Stromal cell of bone marrow (primary cell): ENCODE measurements around the gene KCNJ13.
"Not testable (repeated sequence)": the region's sequence is repeated elsewhere in the genome, so short reads cannot be mapped to it uniquely, and the experiment has no call there.

Experiments
- DNase-seq: peaks from one replicate; pipeline ENCODE4 v3.0.0-alpha.2; 2012; ENCODE audit warnings: low read depth

The KCNJ13 gene

DNA sequence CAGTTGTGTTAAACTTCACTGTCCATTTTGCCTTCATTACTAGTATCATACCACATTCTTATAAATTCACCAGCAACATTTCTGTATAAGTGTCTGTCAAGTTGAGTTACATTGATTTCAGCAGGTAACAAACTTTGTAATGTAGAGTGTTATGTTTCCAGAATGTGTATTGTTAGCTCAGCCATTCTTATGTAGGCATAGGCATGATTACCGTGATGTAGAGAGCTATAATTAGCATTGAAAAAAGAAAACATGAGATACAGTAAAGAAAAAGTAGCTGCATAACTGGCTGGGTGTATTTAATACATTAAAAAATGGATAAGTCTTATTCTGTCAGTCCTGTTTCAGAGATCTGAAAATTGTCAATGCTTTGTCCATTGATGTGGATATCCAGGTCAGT is 8.5 kb downstream of the KCNJ13 start:
- no peak for DNase-seq

DNA sequence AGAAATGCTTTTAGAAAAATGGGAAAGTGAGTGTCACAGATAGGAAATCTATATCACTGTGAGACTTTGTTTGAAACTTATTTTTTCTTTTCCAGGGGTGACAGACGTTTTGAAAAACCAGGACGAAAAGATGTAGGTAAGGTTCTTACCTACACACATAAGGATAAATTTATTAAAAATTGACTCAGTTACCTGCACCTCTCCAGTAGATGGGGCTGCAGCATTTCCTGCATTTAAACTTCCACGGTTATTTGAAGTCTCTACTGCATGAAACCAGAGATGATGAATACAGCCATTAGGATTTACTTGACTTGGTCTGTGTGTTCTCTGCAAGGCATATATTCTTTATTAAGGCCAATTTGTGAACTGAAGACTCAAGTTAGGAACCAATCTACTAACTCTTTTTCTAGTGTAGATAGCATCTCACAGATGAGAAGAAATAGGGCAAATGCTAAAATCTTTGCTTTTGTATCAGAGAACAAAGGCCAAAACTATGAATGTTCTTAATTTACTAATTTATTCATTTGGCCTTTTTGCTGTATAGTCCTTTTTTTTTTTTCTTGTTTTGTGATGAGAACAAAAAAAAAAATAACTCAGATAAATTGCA is 15.0 kb downstream of the KCNJ13 start:
- DNase-seq: no peak

DNA sequence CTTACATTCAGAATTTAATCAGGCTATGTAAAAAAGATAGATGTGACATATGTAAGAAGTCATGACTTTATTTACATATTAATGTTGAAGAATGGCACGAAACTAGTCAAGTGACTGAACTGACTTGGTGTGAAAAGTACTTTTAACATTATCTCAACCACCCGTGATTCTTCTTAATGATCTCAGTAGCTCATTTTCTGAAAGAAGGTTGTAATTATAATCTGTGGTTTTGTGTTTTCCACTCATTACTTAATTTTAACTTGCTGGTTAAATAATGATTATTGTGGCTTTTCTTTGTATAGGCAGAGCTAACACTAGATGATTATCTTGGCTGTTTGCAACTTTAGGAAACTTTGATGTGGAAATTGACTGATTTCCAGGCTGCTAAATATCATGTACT is 18.5 kb downstream of the KCNJ13 start:
- no peak for DNase-seq

DNA sequence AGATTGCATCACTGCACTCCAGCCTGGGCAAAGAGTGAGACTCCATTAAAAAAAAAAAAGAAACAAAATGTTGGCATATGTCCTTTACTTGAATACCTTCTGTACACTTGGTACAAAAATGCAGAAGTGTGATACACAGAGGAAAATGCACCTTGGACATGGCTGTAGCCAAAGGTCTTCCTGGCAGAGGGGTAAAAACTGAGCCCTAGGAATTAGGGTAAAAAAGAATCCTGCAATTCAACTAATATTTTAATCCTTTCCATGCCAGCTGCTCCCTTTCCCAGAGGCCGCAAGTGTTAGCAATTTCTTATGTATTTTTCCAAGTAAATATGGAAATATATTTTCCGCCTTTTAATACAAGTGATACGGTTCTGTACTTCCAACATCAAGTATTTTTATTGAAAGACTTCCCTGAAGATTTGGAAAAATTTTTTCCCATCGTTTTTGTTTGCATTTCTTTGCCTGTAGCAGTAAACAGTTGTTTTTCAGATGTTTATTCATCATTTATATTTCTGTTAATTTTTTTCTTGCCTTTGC is 26.2 kb downstream of the KCNJ13 start:
- DNase-seq: no peak

DNA sequence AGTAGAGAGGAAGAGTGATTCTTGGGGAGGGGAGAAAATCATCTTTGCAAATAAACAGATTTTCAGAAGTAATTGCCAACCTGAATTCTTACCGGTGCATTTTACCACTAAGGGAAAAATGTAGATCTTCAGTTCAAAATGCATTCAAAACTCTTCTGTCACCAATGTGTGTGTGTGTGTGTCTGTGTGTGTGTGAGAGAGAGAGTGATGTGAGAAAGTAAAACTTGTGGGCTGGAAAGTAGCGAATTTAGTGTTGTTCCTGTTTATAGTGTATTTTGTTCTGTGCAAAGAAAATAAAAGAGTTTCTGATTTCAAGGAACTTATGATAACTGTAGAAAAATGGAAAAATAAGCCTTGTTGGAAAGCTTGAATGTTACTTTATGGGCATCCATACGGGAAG is 27.0 kb downstream of the KCNJ13 start:
- no peak for DNase-seq

DNA sequence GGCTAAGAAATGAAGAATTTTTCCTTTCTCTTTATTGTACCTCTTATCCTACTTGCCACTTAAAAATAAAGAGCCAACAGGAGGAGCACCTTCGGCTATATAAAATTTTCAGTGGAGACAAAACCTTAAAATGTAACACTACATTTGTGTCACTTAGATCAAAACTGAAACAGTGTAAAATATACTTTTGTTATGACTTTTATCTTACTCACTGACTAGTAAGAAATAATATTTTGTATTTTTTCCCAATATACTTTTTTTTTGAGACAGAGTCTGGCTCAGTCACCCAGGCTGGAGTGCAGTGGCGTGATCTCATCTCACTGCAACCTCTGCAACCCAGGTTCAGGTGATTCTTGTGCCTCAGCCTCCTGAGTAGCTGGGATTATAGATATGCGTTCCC is 28.3 kb downstream of the KCNJ13 start:
- DNase-seq: no peak

DNA sequence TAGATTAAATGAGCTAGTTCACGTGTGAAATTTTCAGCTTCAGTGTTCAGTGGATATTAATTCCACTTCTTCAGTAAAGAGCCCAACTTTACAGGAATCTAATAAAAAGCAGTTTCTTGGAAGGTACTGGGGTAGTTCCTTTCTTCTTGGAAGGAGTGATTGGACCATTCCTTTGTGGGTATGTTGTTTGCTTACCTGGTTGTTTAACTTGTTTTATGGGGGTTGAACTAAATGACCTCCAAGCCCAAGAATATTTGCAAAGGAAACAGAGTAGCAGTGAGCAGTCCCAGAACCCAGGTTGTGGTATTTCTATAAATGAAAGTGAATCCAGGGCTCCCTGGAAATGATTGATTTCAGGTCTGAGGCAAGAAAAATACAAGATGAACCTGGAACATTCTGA is 31.4 kb downstream of the KCNJ13 start:
- DNase-seq: no peak

DNA sequence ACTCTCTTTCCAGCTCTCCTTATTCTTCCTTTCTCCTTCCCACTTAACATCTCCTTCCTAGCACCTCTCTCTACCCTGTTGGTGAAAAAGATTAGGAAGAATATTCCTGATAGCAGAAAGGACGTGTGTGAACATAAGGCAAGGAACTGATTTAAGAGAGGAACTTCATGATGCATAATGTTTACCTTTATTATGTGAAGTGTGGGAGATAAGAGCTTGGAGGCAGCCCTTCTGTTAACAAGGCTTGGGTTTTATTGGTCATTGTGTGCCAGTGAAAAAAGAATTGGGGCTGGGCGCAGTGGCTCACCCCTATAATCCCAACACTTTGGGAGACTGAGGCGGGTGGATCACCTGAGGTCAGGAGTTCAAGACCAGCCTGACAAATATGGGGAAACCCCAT is 34.4 kb downstream of the KCNJ13 start:
- no peak for DNase-seq

DNA sequence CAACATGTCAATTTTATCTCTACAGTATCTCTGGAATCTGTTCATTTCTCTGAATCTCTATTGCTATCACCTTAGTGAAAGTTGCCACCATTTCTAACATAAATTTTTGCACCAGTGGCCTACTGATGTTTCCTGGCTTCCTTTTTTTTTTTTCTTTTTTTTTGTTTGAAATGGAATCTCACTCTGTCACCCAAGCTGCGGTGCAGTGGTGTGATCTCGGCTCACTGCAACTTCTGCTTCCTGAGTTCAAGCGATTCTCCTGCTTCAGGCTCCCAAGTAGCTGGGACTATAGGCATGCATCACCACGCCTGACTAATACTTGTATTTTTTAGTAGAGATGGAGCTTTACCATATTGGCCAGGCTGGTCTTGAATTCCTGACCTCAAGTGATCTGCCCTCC is 35.1 kb downstream of the KCNJ13 start:
- DNase-seq: no peak

DNA sequence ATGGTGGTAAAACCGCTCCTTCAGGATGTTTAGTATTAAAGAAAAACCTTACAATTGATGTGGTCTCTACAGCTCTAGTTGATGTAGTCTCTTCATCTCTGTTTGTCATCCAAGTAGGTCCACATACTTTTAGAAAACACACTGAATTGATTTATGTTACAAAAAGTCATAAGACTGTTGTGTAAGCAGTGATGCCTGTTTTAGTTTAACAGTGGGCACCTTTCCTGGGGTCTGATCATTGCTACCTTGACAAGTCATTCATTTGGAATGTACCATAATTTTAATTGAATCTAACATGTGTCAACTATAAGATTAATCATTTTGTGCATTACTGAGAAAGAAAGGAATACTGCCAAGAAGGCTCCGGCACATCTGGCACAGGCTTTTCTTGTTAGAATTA is 44.9 kb downstream of the KCNJ13 start:
- DNase-seq: no peak

DNA sequence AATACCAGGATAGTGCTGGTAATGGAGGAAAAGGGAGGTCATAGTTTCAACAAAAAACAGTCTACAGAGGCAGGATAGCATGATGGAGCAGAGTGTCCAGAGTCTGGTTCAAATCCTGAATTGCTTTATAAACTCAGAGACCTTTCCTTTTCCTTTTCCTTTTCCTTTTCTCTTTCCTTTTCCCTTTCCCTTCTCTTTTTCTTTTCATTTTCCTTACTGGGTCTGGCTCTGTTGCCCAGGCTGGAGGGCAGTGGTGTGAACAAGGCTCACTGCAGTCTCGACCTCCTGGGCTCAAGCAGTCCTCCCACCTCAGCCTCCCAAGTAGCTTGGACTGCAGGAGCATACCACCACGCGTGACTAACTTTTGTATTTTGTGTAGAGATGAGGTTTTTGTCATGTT is 47.6 kb downstream of the KCNJ13 start:
- DNase-seq: no peak

DNA sequence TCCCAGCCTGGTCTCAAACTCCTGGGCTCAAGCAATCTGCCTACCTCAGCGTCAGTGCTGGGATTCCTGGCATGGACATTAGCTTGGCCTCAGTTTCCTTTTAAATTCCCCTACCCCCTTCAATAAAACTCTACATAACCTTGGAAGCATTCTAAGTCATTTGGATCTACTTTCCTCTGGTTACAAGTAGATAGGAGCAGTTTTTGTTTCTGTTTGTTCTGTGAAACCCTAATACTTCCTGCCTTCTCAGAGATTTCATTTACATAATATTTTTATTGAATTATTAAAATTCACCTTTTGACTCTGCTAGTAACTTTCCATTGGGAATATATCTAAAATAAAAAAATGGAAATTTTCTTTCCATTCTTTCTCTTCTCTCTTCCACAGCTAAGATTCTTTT is 53.3 kb downstream of the KCNJ13 start:
- DNase-seq: no peak

DNA sequence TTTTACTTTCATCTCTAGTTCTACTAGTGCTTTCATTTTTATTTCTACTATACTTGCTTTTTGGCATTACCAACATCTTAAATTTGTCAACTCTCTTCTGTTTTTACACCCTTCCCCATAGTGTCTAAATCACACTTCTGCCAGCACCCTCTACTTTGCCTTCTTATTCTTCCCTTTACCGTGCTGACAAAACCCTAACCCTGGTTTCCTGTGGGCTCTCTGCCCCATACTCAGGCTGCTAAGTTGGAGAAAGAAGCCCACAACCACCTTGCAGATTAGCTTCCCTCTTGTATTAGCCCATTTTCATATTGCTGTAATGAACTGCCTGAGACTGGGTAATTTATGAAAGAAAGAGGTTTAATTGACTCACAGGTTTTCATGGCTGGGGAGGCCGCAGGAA is 54.5 kb downstream of the KCNJ13 start:
- no peak for DNase-seq

DNA sequence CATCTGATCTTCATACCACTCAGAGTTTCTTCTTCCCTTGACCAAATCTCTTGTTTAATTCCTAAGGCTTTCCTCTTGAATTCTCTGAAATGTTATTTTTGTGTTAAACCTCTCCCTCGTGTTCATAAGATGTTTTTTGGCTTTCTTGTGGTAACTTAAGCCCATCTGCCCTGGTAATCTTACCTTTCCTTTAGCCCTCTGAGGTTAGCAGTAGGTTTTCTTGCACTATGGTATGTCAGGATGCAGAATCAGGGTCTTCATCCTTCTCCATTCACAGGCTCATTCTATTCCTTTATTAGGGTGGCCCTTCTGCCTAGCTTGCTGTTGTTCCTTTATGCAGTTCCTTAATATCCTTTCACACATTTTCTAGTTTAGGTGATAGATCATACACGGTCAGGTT is 55.1 kb downstream of the KCNJ13 start:
- no peak for DNase-seq

DNA sequence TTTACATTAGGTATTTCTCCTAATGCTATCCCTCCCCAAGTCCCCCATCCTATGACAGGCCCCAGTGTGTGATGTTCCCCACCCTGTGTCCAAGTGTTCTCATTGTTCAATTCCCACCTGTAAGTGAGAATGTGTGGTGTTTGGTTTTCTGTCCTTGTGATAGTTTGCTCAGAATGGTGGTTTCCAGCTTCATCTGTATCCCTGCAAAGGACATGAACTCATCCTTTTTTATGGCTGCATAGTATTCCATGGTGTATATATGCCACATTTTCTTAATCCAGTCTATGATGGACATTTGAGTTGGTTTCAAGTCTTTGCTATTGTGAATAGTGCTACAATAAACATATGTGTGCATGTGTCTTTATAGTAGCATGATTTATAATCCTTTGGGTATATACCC is 56.3 kb downstream of the KCNJ13 start:
- DNase-seq: not testable (repeated sequence)
